Measurements from ENCODE around the gene LIPM.

- TF ChIP-seq POLR2A (IDR thresholded peaks at IDR 0.05; ENCODE audit: low read depth, low read length) (no peak), POLR2AphosphoS5 (IDR thresholded peaks at IDR 0.05; ENCODE audit: low read depth, low read length) (no peak), TAF1 (IDR thresholded peaks at IDR 0.05; ENCODE audit: low read depth, low read length) (no peak), SPI1 (IDR thresholded peaks at IDR 0.05; ENCODE audit: low read depth, low read length) (no peak), PAX5 (IDR thresholded peaks at IDR 0.05; ENCODE audit: insufficient read depth, low read length, severe bottlenecking) (no peak), POU2F2 (IDR thresholded peaks at IDR 0.05; ENCODE audit: low read depth, low read length) (no peak)
Measured at GRCh38 chr10:88805924-88806323, 3.4 kb downstream of the LIPM start.

Measured in GM12891 (cell line).